T follicular helper cell (primary cell): ENCODE results near the gene PRKN.

Source experiments
- DNase-seq: peaks from one replicate; pipeline ENCODE4 v3.0.0-alpha.2; 2020; ENCODE audit warnings: low read depth

The PRKN gene

DNA sequence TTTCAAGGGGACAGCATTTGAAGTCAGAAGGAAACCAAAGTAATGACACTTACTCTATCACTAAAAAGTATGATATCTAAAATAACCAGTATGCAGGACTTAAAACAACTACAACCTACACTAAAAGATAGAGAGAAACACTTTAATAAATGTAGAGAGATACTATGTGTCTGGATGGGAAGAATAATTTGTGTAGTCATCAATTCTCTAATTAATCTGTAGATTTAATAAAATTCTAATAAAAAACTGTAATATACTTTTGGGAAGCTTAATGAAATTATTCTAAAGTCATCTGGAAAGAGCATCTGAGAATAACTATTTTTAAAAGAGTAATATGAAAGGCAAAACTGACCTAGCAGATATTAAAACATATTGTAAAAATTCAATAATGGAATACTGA lies 52.1 kb downstream of the PRKN start:
- DNase-seq, result no peak

- no peak for DNase-seq
Measured at GRCh38 chr6:162674452-162674851, 53.1 kb downstream of the PRKN start.

GRCh38 chr6:162671580-162672165 lies 55.9 kb downstream of the PRKN start:
- no peak for DNase-seq

DNA sequence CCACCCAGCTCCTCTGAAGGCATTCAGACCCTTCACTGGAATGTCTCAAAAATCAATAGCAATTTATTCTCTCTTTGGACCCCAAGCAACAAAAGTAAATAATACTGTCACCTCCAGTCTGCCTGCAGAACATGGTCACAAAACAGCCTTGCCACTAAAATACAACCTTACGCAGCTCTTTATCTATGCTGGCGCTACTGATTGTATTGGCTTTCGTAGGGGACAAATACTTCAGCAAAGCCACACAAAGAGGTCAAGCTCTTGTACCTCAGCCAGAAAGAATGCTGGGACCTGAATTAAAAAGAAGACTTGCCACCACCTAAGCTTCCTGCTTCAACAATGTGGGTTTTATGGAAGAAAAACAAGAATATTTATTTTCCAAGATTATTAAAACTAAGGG lies 57.2 kb downstream of the PRKN start:
- no peak for DNase-seq

- no peak for DNase-seq
Measured at GRCh38 chr6:162666246-162666645, 61.3 kb downstream of the PRKN start.

GRCh38 chr6:162653808-162654207 lies 73.8 kb downstream of the PRKN start:
- no peak for DNase-seq

DNA sequence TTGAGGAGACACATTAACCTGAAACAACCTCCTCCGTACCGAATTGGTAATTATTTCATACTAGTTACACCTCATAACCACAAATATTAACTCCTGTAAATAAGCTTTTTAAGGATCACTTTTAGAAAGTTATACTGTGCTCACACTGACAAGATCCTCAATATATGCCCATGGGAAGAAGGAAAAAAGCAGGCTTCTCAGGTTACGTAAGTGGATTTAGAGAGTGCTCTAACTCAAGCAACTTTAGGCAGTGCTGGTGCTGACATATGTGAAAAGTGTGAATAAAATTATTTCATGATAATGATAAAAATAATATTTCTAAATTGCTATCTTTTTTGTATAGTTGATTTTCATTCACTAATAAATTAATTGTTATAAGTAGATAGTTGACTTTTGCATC lies 76.1 kb downstream of the PRKN start:
- no peak for DNase-seq

- no peak for DNase-seq
Measured at GRCh38 chr6:162649271-162649670, 78.3 kb downstream of the PRKN start.

- no peak for DNase-seq
Measured at GRCh38 chr6:162644153-162644552, 83.4 kb downstream of the PRKN start.

GRCh38 chr6:162640756-162641155 lies 86.8 kb downstream of the PRKN start:
- DNase-seq, result no peak

- DNase-seq, result no peak
Measured at GRCh38 chr6:162639951-162640350, 87.6 kb downstream of the PRKN start.

DNA sequence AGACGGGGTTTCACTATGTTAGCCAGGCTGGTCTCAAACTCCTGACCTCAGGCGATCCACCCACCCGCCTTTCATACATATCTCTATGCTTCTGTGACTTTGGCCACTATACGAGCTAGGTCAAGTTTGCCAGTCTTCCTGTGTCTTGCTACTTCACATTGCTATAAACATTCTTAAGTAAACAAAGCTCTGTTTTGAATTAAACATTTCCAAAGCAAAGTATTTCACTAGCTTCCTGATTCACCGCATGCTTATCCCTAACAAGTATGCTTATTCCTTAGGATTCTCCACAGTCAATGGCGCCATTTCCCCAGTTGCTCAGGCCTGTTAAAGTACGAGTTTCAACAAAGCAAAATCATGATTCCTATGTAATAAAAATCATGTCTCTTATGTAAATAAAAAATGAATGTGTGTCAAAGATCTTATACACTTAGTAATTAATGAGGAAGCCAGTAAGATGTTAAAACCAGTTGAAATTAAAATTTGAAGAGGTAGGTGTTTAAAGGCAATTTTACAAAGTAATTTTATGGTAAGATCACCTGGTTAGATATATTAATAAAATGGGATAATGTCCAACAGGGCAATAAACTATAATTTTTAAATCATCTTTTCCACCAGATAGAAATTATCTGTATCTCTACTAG lies 88.5 kb downstream of the PRKN start:
- no peak for DNase-seq

- DNase-seq, result no peak
Measured at GRCh38 chr6:162637317-162637716, 90.2 kb downstream of the PRKN start.

DNA sequence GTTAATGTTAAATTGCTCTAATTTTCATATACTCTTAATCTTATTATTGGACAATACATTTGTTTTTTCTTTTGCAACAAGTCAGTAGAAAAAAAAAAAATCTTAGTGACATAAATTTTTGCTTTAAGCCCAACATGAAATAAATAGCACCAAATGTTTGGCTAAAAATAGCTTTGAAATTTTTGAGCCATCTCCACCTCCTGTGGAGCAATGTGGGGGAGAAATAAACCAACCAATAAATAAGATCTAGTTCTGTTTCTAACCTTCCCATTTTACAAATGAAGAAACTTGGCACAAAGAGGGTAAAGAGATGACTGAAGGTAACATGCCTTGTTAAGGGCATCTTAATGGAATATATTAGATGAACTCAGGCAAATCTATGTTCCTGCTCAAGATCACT lies 91.4 kb downstream of the PRKN start:
- DNase-seq, result no peak

GRCh38 chr6:162631546-162631945 lies 96.0 kb downstream of the PRKN start:
- no peak for DNase-seq

DNA sequence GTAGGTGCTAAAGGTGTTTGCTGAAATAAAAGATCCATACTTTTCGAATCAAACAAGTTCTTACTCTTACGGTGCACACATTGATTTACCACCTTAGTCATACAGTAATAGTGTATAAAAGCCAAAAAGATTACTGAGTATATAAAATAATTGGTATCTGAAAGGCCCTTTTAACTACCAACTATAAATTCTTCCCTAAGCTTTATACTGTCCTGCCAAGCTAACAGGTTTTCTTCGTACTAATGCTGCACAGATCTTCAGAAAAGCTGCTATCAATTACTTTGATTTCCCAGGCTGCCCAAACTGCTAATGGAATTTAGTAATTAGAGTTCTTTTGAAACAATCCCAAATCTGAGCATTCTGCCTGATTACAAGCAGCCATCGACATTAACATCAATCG lies 97.5 kb downstream of the PRKN start:
- no peak for DNase-seq

GRCh38 chr6:162627825-162628224 lies 99.7 kb downstream of the PRKN start:
- no peak for DNase-seq

- DNase-seq, result no peak
Measured at GRCh38 chr6:162627362-162627761, 100.2 kb downstream of the PRKN start.

- DNase-seq, result no peak
Measured at GRCh38 chr6:162626869-162627268, 100.7 kb downstream of the PRKN start.

DNA sequence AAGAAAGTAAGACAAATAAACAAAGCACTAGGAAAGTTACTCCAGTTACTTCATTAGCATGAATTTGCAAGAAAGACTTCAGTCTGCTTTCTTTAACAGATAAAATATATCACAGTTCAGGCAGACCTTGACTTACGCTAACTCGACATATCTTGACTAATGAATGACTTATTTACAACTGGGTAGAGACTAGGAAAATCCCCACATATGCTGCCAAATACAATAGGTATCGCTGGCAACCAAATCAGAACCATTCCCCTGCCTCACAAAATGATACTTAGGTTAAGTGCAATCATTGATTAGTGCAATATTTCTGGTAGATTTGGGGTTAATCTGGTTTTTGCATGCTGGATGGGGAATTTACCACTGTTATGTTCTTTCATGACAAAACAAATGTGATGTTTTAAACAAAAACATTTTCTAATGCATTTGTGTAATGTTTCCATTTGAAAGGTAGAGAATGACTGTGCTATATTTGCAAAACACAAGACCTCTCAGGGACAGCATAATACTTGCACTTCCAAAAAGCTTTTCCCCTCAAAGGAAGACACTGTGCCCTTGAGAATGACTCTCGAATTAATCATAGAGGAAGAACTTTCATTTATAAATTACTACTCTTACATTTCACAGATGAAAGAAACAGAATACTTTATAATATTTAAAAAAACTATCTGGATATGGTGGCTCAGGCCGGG lies 101.6 kb downstream of the PRKN start:
- no peak for DNase-seq

- DNase-seq, result no peak
Measured at GRCh38 chr6:162622572-162622971, 105.0 kb downstream of the PRKN start.

DNA sequence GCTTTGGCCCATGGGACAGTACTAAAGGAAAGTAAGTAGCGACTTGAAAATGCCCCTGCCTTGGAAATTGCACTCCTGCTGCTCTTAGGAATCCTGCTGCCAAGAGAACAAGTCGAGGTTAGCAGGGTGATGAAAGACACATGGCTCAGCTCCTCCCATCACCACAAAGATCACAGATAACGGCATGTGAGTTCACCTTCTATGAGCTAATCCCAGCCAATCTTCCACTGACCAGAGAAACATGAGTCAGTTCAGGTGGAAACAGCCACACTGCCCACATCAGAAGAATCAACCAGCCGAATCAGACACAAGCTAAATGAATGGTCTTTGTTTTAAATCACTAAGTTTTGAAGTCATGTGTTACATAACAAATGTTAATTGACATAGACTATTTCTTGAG lies 106.3 kb downstream of the PRKN start:
- DNase-seq, result no peak

- DNase-seq, result no peak
Measured at GRCh38 chr6:162620073-162620472, 107.5 kb downstream of the PRKN start.
